BLaER1 treated with 17β-estradiol and CSF1 and Interleukin-3, amounts not matched to agents 10 nM and 100 nM (cell line): ENCODE data around the gene LTBP2.
A peak's percentile ranks its signal among the peaks of the same experiment; 100 is the strongest.

Experiments
- H3K27ac ChIP-seq, 11 experiments: shearing (Covaris generic); formaldehyde crosslinking; 2 replicates each; pipeline ENCODE4 v1.8.1; 2022
- H3K27me3 ChIP-seq, 11 experiments: shearing (Covaris generic); formaldehyde crosslinking; 2 replicates each; pipeline ENCODE4 v1.8.1; 2022
- H3K36me3 ChIP-seq, 11 experiments: shearing (Covaris generic); formaldehyde crosslinking; 2 replicates each; pipeline ENCODE4 v1.8.1; 2022
- H3K4me1 ChIP-seq, 10 experiments: shearing (Covaris generic); formaldehyde crosslinking; 2 replicates each; pipeline ENCODE4 v1.8.1; 2022
- H3K4me2 ChIP-seq, 11 experiments: shearing (Covaris generic); formaldehyde crosslinking; 2 replicates each; pipeline ENCODE4 v1.8.1; 2022
- H3K4me3 ChIP-seq, 10 experiments: shearing (Covaris generic); formaldehyde crosslinking; 2 replicates each; pipeline ENCODE4 v1.8.1; 2022
- H3K9ac ChIP-seq, 11 experiments: shearing (Covaris generic); formaldehyde crosslinking; 2 replicates each; pipeline ENCODE4 v1.8.1; 2022
- H3K9me3 ChIP-seq, 11 experiments: shearing (Covaris generic); formaldehyde crosslinking; replicated peaks in 1 of 11; 2 replicates each; pipeline ENCODE4 v1.8.1; 2022
- H4K20me1 ChIP-seq, 11 experiments: shearing (Covaris generic); formaldehyde crosslinking; 2 replicates each; pipeline ENCODE4 v1.8.1; 2022
- Cebpa-rat ChIP-seq, 11 experiments: shearing (Covaris generic); IDR thresholded peaks; 2 replicates each; pipeline ENCODE4 v1.8.1; 2022

The LTBP2 gene

GRCh38 chr14:74594029-74594428 lies 18.0 kb downstream of the LTBP2 start:
- Histone ChIP-seq H3K9ac (peak overlapping the region in 3 of 11 experiments; percentile 72 to 83 (median 78); a peak in 5 of 22 replicates), H3K27me3 (no peaks in the 10 kb centered on the region), H3K9me3 (no peaks in the 10 kb centered on the region), H3K4me1 (peaks cover 11 to 87% (median 19%) of the 10 kb centered on the region in 10 experiments), H3K4me3 (no peak overlapping the region), H3K36me3 (no peaks in the 10 kb centered on the region), H3K27ac (peak overlapping the region in 4 of 11 experiments; percentile 81 to 91 (median 90); a peak in 9 of 22 replicates), H4K20me1 (no peaks in the 10 kb centered on the region), H3K4me2 (peak overlapping the region in 4 of 11 experiments; percentile 75 to 77 (median 76); a peak in 7 of 22 replicates)
- no peak for TF ChIP-seq Cebpa-rat (IDR thresholded peaks at IDR 0.05)

DNA sequence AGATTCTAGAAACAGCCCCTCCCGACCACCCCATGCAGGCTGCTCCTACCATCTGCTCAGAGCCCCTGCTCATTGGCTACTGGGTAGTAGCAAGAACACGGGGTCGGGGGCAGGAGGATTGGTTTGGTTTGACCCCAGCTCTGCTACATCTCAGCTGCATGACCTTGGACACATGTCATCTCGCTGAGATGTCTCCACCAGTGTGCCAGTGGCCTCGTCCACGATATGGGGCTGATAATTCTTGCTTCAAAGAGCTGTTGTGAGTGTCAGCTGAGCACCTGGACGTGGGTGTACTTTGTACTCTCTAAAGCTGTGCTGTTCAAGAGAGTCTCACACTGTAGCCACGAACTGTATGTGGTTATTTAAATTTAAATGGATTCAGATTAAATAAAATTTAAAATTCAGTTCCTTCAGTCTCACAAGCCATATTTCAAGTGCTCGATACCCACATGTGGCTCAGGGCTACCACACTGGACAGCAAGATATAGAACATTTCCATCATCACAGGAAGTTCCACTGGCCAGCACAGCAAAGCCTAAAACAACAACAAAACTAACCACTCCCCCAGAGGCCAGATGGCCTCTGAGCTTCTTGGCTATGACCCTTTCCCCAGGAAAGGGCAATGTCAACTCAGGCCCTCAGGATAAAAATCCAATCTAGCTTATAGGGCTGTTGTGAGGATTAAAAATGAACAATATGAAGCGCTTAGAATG lies 18.6 kb downstream of the LTBP2 start:
- no peaks in the 10 kb centered on the region for H4K20me1 ChIP-seq
- TF ChIP-seq Cebpa-rat (IDR thresholded peaks at IDR 0.05), result no peak
- peaks cover 11 to 91% (median 19%) of the 10 kb centered on the region in 10 experiments for H3K4me1 ChIP-seq
- peak overlapping the region in 5 of 11 experiments; percentile 29 to 83 (median 72); a peak in 8 of 22 replicates for H3K9ac ChIP-seq
- peak overlapping the region in 9 of 11 experiments; percentile 16 to 91 (median 63); a peak in 17 of 22 replicates for H3K27ac ChIP-seq
- no peak overlapping the region for H3K4me3 ChIP-seq
- no peaks in the 10 kb centered on the region for H3K27me3 ChIP-seq
- H3K36me3 ChIP-seq, result no peaks in the 10 kb centered on the region
- peak overlapping the region; percentile 26 to 77 (median 63); a peak in 21 of 22 replicates for H3K4me2 ChIP-seq
- H3K9me3 ChIP-seq, result no peaks in the 10 kb centered on the region

DNA sequence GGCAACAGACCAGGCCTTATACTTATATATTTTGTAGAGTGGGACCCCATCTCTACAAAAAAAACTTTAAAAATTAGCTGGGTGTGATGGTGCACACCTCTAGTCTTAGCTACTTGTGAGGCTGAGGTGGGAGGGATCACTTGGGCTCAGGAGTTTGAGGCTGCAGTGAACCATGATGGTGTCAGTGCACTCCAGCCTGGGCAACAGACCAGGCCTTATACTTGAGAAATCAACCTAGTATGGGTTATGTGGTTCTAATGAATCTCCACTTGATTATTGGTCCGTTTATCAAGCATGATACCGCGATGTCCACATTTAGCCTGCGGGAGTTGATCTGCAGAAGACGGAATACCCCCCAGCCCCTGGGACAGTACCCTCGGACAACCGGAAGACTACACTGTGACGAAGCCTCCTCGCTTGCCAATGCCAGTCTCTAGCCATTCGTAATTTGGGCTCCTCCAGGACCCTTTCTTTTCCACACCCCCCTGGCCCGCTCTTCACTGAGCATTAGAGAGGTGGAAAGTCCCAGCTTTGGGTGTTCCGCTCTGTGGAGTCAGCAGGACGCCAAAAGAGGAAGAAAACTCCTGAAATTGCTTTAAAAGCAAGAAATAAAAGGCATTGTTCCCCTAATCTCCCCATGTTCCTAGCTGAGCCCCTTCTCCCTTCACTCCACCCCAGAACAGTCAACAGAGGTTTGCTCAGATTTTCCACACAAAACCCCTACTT lies 19.4 kb downstream of the LTBP2 start:
- peak overlapping the region; percentile 26 to 77 (median 63) for H3K4me2 ChIP-seq

DNA sequence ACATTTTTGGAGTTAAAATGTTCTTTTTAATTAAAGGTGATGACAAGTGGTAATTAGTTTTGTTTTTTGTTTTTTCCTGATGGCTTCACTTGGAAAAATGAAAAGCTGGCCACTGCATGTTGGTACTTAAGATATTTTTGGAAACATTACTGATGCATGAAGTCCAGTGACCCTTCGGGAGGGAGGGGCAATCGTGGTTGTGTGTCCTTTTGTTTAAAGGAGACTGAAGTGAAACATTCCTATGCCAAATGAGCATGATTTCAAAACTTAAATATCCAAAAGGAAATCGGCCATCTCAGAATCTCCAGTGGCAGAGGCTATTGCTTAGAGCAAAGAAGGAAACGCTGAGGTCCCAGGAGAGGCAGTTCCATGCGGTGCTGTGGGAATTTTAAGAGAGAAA lies 20.1 kb downstream of the LTBP2 start:
- H3K9ac ChIP-seq, result peak overlapping the region in 3 of 11 experiments; percentile 63 to 78 (median 72); a peak in 4 of 22 replicates
- H4K20me1 ChIP-seq, result no peaks in the 10 kb centered on the region
- H3K4me1 ChIP-seq, result peaks cover 11 to 96% (median 19%) of the 10 kb centered on the region in 10 experiments
- H3K4me3 ChIP-seq, result no peak overlapping the region
- peak overlapping the region in 4 of 11 experiments; percentile 81 to 91 (median 90); a peak in 7 of 22 replicates for H3K27ac ChIP-seq
- peak overlapping the region in 7 of 11 experiments; percentile 49 to 77 (median 75); a peak in 10 of 22 replicates for H3K4me2 ChIP-seq
- no peak for TF ChIP-seq Cebpa-rat (IDR thresholded peaks at IDR 0.05)
- no peaks in the 10 kb centered on the region for H3K27me3 ChIP-seq
- no peaks in the 10 kb centered on the region for H3K9me3 ChIP-seq
- no peaks in the 10 kb centered on the region for H3K36me3 ChIP-seq

More for the DNA sequence above, 19.4 kb downstream of the LTBP2 start:
- H3K27me3 ChIP-seq, result no peaks in the 10 kb centered on the region
- TF ChIP-seq Cebpa-rat (IDR thresholded peaks at IDR 0.05), result no peak
- H3K9ac ChIP-seq, result peak overlapping the region in 5 of 11 experiments; percentile 29 to 83 (median 72); a peak in 8 of 22 replicates
- H3K36me3 ChIP-seq, result no peaks in the 10 kb centered on the region
- H3K9me3 ChIP-seq, result no peaks in the 10 kb centered on the region
- no peaks in the 10 kb centered on the region for H4K20me1 ChIP-seq
- H3K4me3 ChIP-seq, result no peak overlapping the region
- peak overlapping the region in 9 of 11 experiments; percentile 16 to 91 (median 63); a peak in 16 of 22 replicates for H3K27ac ChIP-seq
- peaks cover 11 to 96% (median 19%) of the 10 kb centered on the region in 10 experiments for H3K4me1 ChIP-seq

DNA sequence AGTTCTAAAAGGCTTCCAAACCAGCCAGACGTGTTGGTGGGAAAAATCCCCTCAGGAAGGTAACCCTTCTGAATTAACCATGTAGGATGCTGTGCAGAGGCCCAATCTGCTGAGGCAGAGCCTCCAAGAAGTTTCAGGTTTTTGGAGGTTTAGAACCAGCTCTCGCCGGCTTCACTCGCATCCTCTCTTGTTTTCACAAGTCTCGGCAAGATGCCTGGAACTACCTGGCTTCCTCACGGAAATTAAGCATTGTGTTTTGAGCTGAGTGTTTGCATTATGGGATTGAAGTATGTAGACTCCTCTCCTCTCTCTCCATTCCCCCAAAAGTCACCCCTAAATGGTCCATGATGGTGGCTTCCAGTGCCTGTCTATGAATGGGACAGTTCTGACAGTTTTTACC lies 20.6 kb downstream of the LTBP2 start:
- H3K9ac ChIP-seq, result no peak overlapping the region
- H3K9me3 ChIP-seq, result no peaks in the 10 kb centered on the region
- no peak for TF ChIP-seq Cebpa-rat (IDR thresholded peaks at IDR 0.05)
- H3K36me3 ChIP-seq, result no peaks in the 10 kb centered on the region
- no peak overlapping the region for H3K4me3 ChIP-seq
- no peaks in the 10 kb centered on the region for H3K27me3 ChIP-seq
- H3K4me2 ChIP-seq, result peak overlapping the region in 3 of 11 experiments; percentile 75 to 77 (median 75); a peak in 6 of 22 replicates
- peak overlapping the region in 3 of 11 experiments; percentile 90 to 91 (median 91); a peak in 5 of 22 replicates for H3K27ac ChIP-seq
- H4K20me1 ChIP-seq, result no peaks in the 10 kb centered on the region
- peaks cover 11 to 96% (median 19%) of the 10 kb centered on the region in 10 experiments for H3K4me1 ChIP-seq

DNA sequence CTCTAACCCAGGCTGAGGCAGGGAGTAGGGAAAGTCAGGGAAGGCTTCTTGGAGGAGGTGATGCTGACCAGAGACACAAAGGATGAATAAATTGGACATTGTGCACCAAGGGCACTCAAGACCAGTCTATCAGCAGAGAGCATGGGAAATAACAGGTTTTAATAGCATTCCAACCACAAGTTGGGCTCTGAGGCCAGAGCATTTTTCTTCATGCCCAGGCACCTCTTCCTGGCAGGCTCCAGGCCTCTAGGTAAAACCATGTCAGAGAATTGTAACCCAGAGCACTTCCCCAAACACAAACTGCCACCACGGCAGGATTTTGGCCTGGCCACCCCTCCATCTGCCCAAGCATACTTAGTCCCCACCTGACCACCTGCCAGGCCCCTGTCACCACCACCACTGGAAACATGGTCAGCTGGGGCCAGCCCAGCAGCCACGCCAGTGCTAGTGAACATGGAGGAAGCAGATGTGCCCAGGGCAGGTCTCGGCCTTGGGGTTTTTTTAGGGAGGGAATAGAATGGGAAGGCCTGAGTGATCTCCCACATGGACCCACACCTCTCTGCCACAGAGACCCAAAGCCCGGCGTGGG lies 22.7 kb downstream of the LTBP2 start:
- H3K4me2 ChIP-seq, result peak overlapping the region in 3 of 11 experiments; percentile 32 to 70 (median 47); a peak in 5 of 22 replicates
- no peaks in the 10 kb centered on the region for H4K20me1 ChIP-seq
- 0 out of 22 replicates have a peak overlapping the region, but pooled peaks of 1 of the 11 experiments have one; percentile 10 for H3K27ac ChIP-seq
- no peaks in the 10 kb centered on the region for H3K9me3 ChIP-seq
- no peaks in the 10 kb centered on the region for H3K27me3 ChIP-seq
- no peak for TF ChIP-seq Cebpa-rat (IDR thresholded peaks at IDR 0.05)
- peaks cover 11 to 94% (median 19%) of the 10 kb centered on the region in 10 experiments for H3K4me1 ChIP-seq
- H3K9ac ChIP-seq, result no peak overlapping the region
- no peaks in the 10 kb centered on the region for H3K36me3 ChIP-seq
- no peak overlapping the region for H3K4me3 ChIP-seq

- Histone ChIP-seq H3K27ac (no peak overlapping the region), H3K4me2 (peak overlapping the region in 1 of 11 experiments; percentile 61; a peak in 1 of 22 replicates)
Observed at GRCh38 chr14:74587363-74587707, 24.7 kb downstream of the LTBP2 start.

GRCh38 chr14:74586681-74587362 lies 25.2 kb downstream of the LTBP2 start:
- no peak overlapping the region for H3K27ac ChIP-seq
- no peak overlapping the region for H3K4me3 ChIP-seq
- H3K9ac ChIP-seq, result no peak overlapping the region
- no peaks in the 10 kb centered on the region for H3K27me3 ChIP-seq
- no peaks in the 10 kb centered on the region for H3K36me3 ChIP-seq
- no peaks in the 10 kb centered on the region for H3K9me3 ChIP-seq
- TF ChIP-seq Cebpa-rat (IDR thresholded peaks at IDR 0.05), result no peak
- H3K4me2 ChIP-seq, result peak overlapping the region in 3 of 11 experiments; percentile 58 to 61 (median 59); a peak in 2 of 22 replicates
- no peaks in the 10 kb centered on the region for H4K20me1 ChIP-seq
- H3K4me1 ChIP-seq, result peaks cover 0 to 70% (median under 1%) of the 10 kb centered on the region in 10 experiments; a peak in 10 of 20 replicates

More at GRCh38 chr14:74587363-74587707, 24.7 kb downstream of the LTBP2 start:
- Histone ChIP-seq H3K9me3 (no peaks in the 10 kb centered on the region), H3K36me3 (no peaks in the 10 kb centered on the region), H3K9ac (no peak overlapping the region), H3K27me3 (no peaks in the 10 kb centered on the region), H3K4me3 (no peak overlapping the region), H4K20me1 (no peaks in the 10 kb centered on the region), H3K4me1 (peaks cover 0 to 75% (median 5%) of the 10 kb centered on the region in 10 experiments; a peak in 13 of 20 replicates)
- no peak for TF ChIP-seq Cebpa-rat (IDR thresholded peaks at IDR 0.05)
